IMR-90 (cell line): ENCODE data around the gene ANK3. TPM values are rescaled to one million over a fixed set of nuclear protein-coding genes. Genes with fewer than 3 reads are reported as not detected.

Experiments used
- ATAC-seq: fragments of 200-7000 bp; cut with Tn5 transposase; 2 replicates; pipeline ENCODE4 v1.9.1; 2020; ENCODE audit warnings: low read depth, mild to moderate bottlenecking, moderate library complexity
- BruUV-seq: library from RNA; stranded (reverse); fragments of 400-500 nt; replicated peaks from 2 replicates; lab custom pipeline; 2021; lab: Mats Ljungman, UMichigan
- CTCF ChIA-PET: fragments of 300-600 bp; formaldehyde crosslinking; extraction: SDS; loops from one replicate; lab custom pipeline; 2021; ENCODE audit warnings: antibody characterized with exemption; lab: Yijun Ruan, JAX
- POLR2A ChIA-PET: fragments of 300-600 bp; sonication (Branson Sonifier 250); formaldehyde crosslinking; loops from one replicate; lab custom pipeline; 2022; ENCODE audit warnings: antibody characterized with exemption; ENCODE audit not compliant: unreplicated experiment; lab: Charles Lee
- DNase-seq: peaks from one replicate; pipeline ENCODE4 v3.0.0; 2013
- H2AFZ ChIP-seq: replicated peaks from 2 replicates; pipeline ENCODE3; 2013; ENCODE audit warnings: low read length, mild to moderate bottlenecking; ENCODE audit not compliant: poor library complexity
- H2AK5ac ChIP-seq: 2 replicates; pipeline ENCODE4 v1.6.1; 2013; ENCODE audit warnings: low read depth, low read length, inconsistent platforms
- H2AK9ac ChIP-seq: replicated peaks from 2 replicates; pipeline ENCODE3; 2013; ENCODE audit warnings: mild to moderate bottlenecking, low read depth, low read length, moderate library complexity; ENCODE audit not compliant: poor library complexity
- H2BK120ac ChIP-seq: 2 replicates; pipeline ENCODE4 v1.6.1; 2013; ENCODE audit warnings: low read depth, low read length, inconsistent platforms
- H2BK15ac ChIP-seq: 3 replicates; pipeline ENCODE4 v1.6.1; 2013; ENCODE audit warnings: low read depth, low read length, inconsistent platforms
- H2BK20ac ChIP-seq: 2 replicates; pipeline ENCODE4 v1.6.1; 2013; ENCODE audit warnings: low read depth, mild to moderate bottlenecking, inconsistent platforms, low read length, moderate library complexity
- H2BK5ac ChIP-seq: 2 replicates; pipeline ENCODE4 v1.6.1; 2013; ENCODE audit warnings: mild to moderate bottlenecking, low read depth, low read length, inconsistent platforms; ENCODE audit not compliant: poor library complexity, severe bottlenecking
- H3K14ac ChIP-seq: replicated peaks from 2 replicates; pipeline ENCODE4 v1.6.1; 2013; ENCODE audit warnings: low read depth, low read length, inconsistent platforms
- H3K18ac ChIP-seq: 2 replicates; pipeline ENCODE4 v1.6.1; 2013; ENCODE audit warnings: low read depth, low read length, control low read depth
- H3K23ac ChIP-seq: 2 replicates; pipeline ENCODE4 v1.6.1; 2013; ENCODE audit warnings: low read depth, low read length, inconsistent platforms
- H3K27ac ChIP-seq: 2 replicates; pipeline ENCODE4 v1.5.1; 2013; ENCODE audit warnings: mild to moderate bottlenecking, control low read depth, low read length; ENCODE audit not compliant: insufficient read depth
- H3K27me3 ChIP-seq: 2 replicates; pipeline ENCODE4 v1.6.1; 2013; ENCODE audit warnings: low read length; ENCODE audit not compliant: control insufficient read depth, insufficient read depth
- H3K36me3 ChIP-seq: 2 replicates; pipeline ENCODE4 v1.6.1; 2013; ENCODE audit warnings: low read length, mixed read lengths; ENCODE audit not compliant: control insufficient read depth, insufficient read depth
- H3K4ac ChIP-seq: 2 replicates; pipeline ENCODE4 v1.6.1; 2013; ENCODE audit warnings: low read depth, low read length, inconsistent platforms
- H3K4me1 ChIP-seq: 2 replicates; pipeline ENCODE4 v1.6.1; 2013; ENCODE audit warnings: low read length, mixed read lengths; ENCODE audit not compliant: control insufficient read depth, insufficient read depth
- H3K4me2 ChIP-seq: 2 replicates; pipeline ENCODE4 v1.6.1; 2013; ENCODE audit warnings: low read depth, mild to moderate bottlenecking, control low read depth, low read length, moderate library complexity
- H3K4me3 ChIP-seq: 2 replicates; pipeline ENCODE4 v1.5.1; 2013; ENCODE audit warnings: low read depth, mild to moderate bottlenecking, control low read depth, low read length, moderate library complexity; ENCODE audit not compliant: insufficient read depth
- H3K56ac ChIP-seq: 2 replicates; pipeline ENCODE4 v1.6.1; 2013; ENCODE audit warnings: low read length, inconsistent platforms; ENCODE audit not compliant: insufficient read depth; ENCODE audit errors: extremely low read depth
- H3K79me1 ChIP-seq, 2 experiments: 2 replicates each; pipeline ENCODE4 v1.6.1; 2013; ENCODE audit warnings: low read length in 2 of 2, inconsistent platforms in 1 of 2, low read depth in 1 of 2
- H3K9ac ChIP-seq: 2 replicates; pipeline ENCODE4 v1.6.1; 2013; ENCODE audit warnings: low read depth, low read length, control low read depth
- H3K9me1 ChIP-seq: 2 replicates; pipeline ENCODE4 v1.6.1; 2013; ENCODE audit warnings: low read length, inconsistent platforms; ENCODE audit not compliant: insufficient read depth
- H3K9me3 ChIP-seq: 2 replicates; pipeline ENCODE4 v1.6.1; 2013; ENCODE audit warnings: low read length; ENCODE audit not compliant: control insufficient read depth, insufficient read depth
- H4K20me1 ChIP-seq: 2 replicates; pipeline ENCODE4 v1.6.1; 2013; ENCODE audit warnings: low read length, inconsistent platforms; ENCODE audit not compliant: insufficient read depth
- H4K5ac ChIP-seq: 2 replicates; pipeline ENCODE4 v1.6.1; 2013; ENCODE audit warnings: mild to moderate bottlenecking, low read depth, low read length, control low read depth
- H4K8ac ChIP-seq, 2 experiments: 2 replicates each; pipeline ENCODE4 v1.6.1; 2013; ENCODE audit warnings: low read depth in 2 of 2, low read length in 2 of 2, control low read depth in 1 of 2, inconsistent platforms in 1 of 2
- H4K91ac ChIP-seq: 2 replicates; pipeline ENCODE4 v1.6.1; 2013; ENCODE audit warnings: low read depth, low read length, inconsistent platforms; ENCODE audit not compliant: insufficient read depth
- CEBPB ChIP-seq: IDR thresholded peaks from 2 replicates; pipeline ENCODE4 v1.6.1; 2012; ENCODE audit warnings: low read depth, low read length, improper control_type of control experiment
- CHD1 ChIP-seq: IDR thresholded peaks from 2 replicates; pipeline ENCODE4 v1.6.1; 2012; ENCODE audit warnings: low read depth, low read length, improper control_type of control experiment
- MAFK ChIP-seq: IDR thresholded peaks from 2 replicates; pipeline ENCODE4 v1.6.1; 2012; ENCODE audit warnings: low read depth, low read length, improper control_type of control experiment
- MAZ ChIP-seq: IDR thresholded peaks from 2 replicates; pipeline ENCODE4 v1.6.1; 2012; ENCODE audit warnings: low read depth, mild to moderate bottlenecking, low read length, improper control_type of control experiment, moderate library complexity, borderline replicate concordance
- RCOR1 ChIP-seq: IDR thresholded peaks from 2 replicates; pipeline ENCODE4 v1.6.1; 2012; ENCODE audit warnings: mild to moderate bottlenecking, low read length, improper control_type of control experiment; ENCODE audit not compliant: insufficient replicate concordance
- WGBS, 2 experiments: methylation state at CpG; one replicate each; pipeline versions ENCODE4 v1.1.5 to v1.1.7; 2013; ENCODE audit warnings: missing lambda C conversion rate in 2 of 2; ENCODE audit not compliant: insufficient read length in 1 of 2; ENCODE audit errors: extremely low coverage in 2 of 2; 5-methylcytosine and 5-hydroxymethylcytosine counted together
- dilution Hi-C: fragments of 300-500 bp; cut with HindIII; formaldehyde crosslinking; loops from one replicate; pipeline ENCODE4 v1.14.3; 2018; ENCODE audit warnings: low sequenced_read_pairs; ENCODE audit not compliant: unreplicated experiment
- in situ Hi-C: fragments of 300-500 bp; cut with MboI; formaldehyde crosslinking; loops from 3 replicates; pipeline ENCODE4 v1.14.3; 2019; ENCODE audit warnings: low sequenced_read_pairs, inconsistent platforms, mixed read lengths
- intact Hi-C: fragments of 100-400 bp; cut with micrococcal nuclease; formaldehyde crosslinking; loops from 2 replicates; pipeline ENCODE4 v1.10.0; 2022
- polyA plus RNA-seq, 3 experiments: library from polyadenylated mRNA; depleted of rRNA; stranded (reverse); fragments of >200 nt; gene quantifications; 2 replicates each; pipeline ENCODE4 v1.2.3, GENCODE V29; 2012; ENCODE audit warnings: low replicate concordance in 1 of 3
- total RNA-seq: library from RNA; depleted of rRNA; stranded (reverse); fragments of >200 nt; gene quantifications from 2 replicates; pipeline ENCODE4 v1.2.3, GENCODE V29; 2012

ANK3 gene
- total and polyA plus RNA-seq, 2 of the 4 experiments (the other 2 are of a cell fraction): 0.63 to 1.8 TPM

DNA sequence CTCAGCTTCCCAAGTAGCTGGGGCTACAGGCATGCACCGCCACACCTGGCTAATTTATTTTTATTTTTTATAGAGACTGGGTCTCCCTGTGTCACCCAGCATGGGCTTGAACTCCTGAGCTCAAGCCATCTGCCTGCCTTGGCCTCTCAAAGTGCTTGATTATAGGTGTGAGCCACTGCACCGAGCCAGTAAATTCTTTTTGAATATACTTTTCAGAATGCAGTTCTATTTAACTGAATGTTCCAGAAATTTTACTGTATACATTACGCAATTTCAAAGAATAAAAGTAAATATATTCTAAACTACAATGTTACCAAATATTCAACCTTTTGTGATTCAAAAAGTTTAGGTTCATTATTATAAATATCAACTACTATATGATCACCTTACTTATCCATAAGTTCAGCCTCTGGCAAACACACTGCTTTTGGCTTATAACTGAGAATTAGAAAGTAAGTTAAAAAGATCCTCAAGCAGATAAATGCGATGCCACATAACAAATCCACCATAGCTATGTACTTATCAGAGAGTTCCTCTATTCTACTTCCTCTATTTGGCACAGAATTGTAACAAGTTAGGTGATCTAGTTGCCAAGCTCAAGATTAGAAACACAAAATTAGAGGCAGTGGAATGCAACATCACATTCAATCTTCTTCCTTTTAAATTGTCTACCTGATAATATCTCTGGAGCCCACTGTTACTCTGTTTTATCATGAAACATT lies 118.2 kb downstream of the ANK3 start:
- H4K5ac ChIP-seq: no peak overlapping the region
- no peak overlapping the region for H3K18ac ChIP-seq
- no peaks in the 10 kb centered on the region; the same call in 1 of the 2 replicates for H3K27me3 ChIP-seq
- in situ Hi-C loops (no loop called here), intact Hi-C loops (no loop called here), dilution Hi-C loops (no loop called here)
- H3K4me1 ChIP-seq: no peaks in the 10 kb centered on the region
- POLR2A ChIA-PET: no interaction called here
- H3K4ac ChIP-seq: no peak overlapping the region
- no peak overlapping the region for H3K56ac ChIP-seq
- H3K23ac ChIP-seq: no peak overlapping the region
- no TSS peak for BruUV-seq
- no peak overlapping the region for H4K8ac ChIP-seq
- H4K20me1 ChIP-seq: no peaks in the 10 kb centered on the region
- DNase-seq (no peak), ATAC-seq (no peak)
- H3K4me3 ChIP-seq: no peak overlapping the region
- no peak overlapping the region for H2AK5ac ChIP-seq
- no peak overlapping the region for H2BK5ac ChIP-seq
- 100% methylated on average over 1 of the region's 4 CpGs; no CpG with 5 or more reads in 1 of the 2 experiments for WGBS, 2 experiments
- no peak overlapping the region for H2AK9ac ChIP-seq
- H2BK20ac ChIP-seq: no peak overlapping the region
- no peaks in the 10 kb centered on the region for H3K9me1 ChIP-seq
- CTCF ChIA-PET: no interaction called here
- no peak overlapping the region for H4K91ac ChIP-seq
- TF ChIP-seq MAFK (no peak), CHD1 (no peak), RCOR1 (no peak), MAZ (no peak), CEBPB (peak; percentile 43; the same call in 1 of the 2 replicates)
- no peaks in the 10 kb centered on the region for H3K36me3 ChIP-seq
- no peak overlapping the region for H3K9ac ChIP-seq
- no peak overlapping the region for H3K27ac ChIP-seq
- no peaks in the 10 kb centered on the region for H3K79me1 ChIP-seq
- no peak overlapping the region for H2BK120ac ChIP-seq
- no peak overlapping the region for H3K4me2 ChIP-seq
- H3K9me3 ChIP-seq: no peaks in the 10 kb centered on the region
- no peak overlapping the region for H2AFZ ChIP-seq
- no peak overlapping the region for H3K14ac ChIP-seq
- no peak overlapping the region for H2BK15ac ChIP-seq
